Posterior cingulate gyrus (tissue), 11 donors: ENCODE data around the gene CST7.

Source experiments
- DNase-seq, 10 donors: peaks; one replicate each; pipeline versions ENCODE4 v3.0.0 to v3.0.0-alpha.2; 2020 to 2021; ENCODE audit warnings: mixed read lengths in 3 of 10
- intact Hi-C: fragments of 100-400 bp; cut with DNase I; formaldehyde crosslinking; loops from one replicate; pipeline ENCODE4 v1.15.1; 2023

CST7 gene

DNA sequence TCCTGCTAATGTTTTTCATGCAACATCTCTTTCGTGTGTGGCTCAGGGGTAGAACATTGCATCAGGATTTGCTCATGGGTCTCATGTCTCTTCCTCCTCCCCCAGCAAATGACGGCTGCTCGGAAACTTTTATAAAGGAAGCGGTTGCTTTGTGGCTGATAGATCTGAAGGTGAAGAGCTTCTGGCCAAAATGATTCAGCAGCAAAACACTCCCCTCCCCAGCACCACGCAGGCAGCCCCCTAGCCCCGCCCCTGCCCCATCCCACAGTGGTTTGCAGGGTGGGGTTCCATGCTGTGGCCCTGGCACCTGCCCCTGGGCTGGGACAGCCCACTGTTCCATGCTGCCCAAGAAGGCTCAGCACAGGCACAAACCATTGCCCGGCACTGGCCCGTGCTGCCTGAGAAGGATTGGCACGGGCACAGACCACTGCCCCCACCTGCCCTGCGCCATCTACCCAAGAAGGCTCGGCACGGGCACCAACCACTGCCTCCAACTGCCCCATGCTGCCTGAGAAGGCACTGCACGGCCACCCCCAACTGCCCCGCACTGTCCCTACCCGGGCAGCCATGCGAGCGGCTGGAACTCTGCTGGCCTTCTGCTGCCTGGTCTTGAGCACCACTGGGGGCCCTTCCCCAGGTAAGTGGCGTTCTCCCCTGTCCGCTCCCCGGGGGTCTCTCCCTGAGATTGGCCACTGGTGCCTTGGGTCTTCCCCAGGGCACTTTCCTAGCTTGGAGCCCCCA, at the start of gene CST7:
Gene CST7 (plus strand): TSS at position 331 of the 741 bp plus-strand sequence. CDS start 237 bp downstream, at position 568.
- intact Hi-C loops = no loop called here
- DNase-seq = no peak

GRCh38 chr20:24906806-24907205, 42.3 kb upstream of the CST7 start:
- no peak for DNase-seq
- intact Hi-C loops = no loop called here

DNA sequence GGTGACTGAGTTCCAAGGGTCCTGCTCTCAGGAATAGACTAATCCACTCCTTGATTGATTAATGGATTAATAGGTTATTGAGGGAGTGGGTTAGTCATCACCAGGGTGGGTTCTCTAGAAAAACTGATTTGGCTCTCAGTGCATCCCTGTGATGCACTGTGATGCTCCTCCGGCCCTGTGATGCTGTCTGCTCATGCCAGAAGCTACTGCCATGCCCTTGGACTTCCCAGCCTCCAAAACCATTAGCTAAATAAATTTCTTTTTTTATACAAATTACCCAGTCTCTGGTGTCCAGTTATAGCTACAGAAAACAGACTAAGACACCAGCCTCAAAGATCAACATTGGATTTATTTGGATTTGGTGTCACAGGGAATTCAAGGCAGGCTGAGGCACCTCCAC, 40.4 kb upstream of the CST7 start:
- DNase-seq = no peak
- intact Hi-C loops = no loop called here

- intact Hi-C loops = no loop called here
- peak in 1 of 10 donors; percentile 47 for DNase-seq
These were observed 39.8 kb upstream of the CST7 start for GRCh38 chr20:24909086-24909780.

DNA sequence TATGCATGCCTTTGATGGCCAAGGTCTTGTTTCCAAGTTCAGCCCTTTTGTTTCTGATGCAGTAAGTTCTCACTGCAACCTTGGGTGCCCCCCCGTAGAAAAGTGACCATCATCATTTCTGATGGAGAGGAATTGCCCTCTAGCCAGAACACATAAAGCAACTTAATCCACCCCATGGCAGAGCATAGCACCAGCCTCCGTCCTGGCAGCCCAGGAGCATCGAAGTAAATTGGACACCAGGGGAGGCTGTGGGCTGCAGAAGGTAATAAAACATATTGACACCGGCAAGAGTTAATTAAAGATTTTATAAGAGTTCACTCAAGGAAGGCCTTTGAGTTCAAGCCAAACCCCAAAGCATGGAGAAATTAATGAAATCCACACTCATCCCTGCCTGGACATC, 39.2 kb upstream of the CST7 start:
- intact Hi-C loops = no loop called here
- DNase-seq = no peak

GRCh38 chr20:24910461-24910860, 38.6 kb upstream of the CST7 start:
- intact Hi-C loops = no loop called here
- DNase-seq = peak in 1 of 10 donors; percentile 29

GRCh38 chr20:24911461-24911860, 37.6 kb upstream of the CST7 start:
- peak in 1 of 10 donors; percentile 30 for DNase-seq
- intact Hi-C loops = no loop called here

- intact Hi-C loops = no loop called here
- peak in 1 of 10 donors; percentile 33 for DNase-seq
These were observed 36.5 kb upstream of the CST7 start for GRCh38 chr20:24912397-24913075.

DNA sequence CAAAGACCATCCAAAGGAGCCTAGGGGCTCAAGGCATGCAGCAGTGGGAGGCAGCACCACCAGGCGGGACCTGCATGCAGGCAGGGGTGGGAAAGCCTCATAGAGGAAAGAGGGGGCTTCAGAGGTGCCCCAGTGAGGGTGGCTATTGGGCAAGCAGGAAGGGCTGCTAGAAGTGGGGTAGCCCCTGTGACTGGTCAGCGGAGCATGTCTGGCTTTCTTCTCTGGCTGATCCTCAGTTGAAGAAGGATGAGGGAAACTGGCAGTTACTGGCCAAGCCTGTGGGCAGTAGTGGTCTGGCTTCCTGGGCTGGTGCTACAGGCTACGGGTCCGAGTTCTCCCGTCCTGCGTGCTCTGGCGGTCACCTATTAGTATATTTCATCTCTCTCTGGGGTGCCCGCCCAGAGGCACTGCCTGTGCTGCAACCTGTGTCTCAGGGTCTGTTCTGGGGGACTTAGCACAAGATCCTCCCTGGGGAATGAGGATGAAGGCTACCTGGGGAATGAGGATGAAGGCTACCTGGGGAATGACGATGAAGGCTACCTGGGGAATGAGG, 35.9 kb upstream of the CST7 start:
- intact Hi-C loops = no loop called here
- DNase-seq = peak in 1 of 10 donors; percentile 27

DNA sequence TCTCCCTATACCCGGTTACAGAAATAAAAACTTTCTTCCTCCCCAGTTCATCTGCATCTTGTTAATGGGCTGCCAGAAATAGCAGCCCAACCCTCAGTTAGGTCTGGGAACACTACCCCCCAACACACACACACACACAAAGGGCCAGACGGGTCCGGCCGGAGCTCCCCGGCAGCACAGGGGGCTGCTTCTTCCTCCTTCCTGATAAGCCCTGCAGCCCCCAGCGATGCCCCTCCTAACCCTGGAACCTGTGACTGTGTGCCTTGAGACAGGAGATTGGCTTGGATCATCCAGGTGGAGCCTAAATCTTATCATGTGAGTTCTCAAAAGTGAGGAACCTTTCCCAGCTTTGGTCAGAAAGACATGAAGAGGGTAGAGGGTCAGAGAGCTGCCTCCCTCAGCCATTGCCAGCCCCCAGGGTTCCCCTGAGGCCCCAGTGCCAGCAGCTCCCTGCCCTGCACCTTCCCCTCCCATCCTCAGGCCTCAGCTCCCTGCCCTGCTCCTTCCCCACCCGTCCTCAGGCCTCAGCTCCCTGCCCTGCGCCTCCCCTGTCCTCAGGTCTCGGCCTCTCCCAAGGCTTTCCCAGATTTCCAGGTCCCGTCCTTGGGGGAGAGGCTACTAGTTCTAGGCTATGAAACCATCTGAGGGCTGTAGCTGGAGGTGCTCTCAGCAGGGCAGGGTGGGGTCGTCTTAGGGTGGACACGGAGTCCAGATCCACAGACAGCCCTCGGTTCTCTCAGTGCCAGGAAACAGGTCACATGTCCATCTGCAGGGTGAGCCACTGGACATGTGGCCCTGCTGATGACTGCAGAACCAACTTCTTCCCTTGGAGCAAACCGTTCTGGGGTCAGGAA, 34.5 kb upstream of the CST7 start:
- intact Hi-C loops = loop anchor here (5.0 kb wide), 1 partner anchor 612 kb away; no protein-coding TSS in a partner anchor

GRCh38 chr20:24915440-24915839, 33.6 kb upstream of the CST7 start:
- intact Hi-C loops = loop anchor here (5.0 kb wide), 1 partner anchor 613 kb away; no protein-coding TSS in a partner anchor
- DNase-seq = peak in 1 of 10 donors; percentile 43

More for the DNA sequence above, 34.5 kb upstream of the CST7 start:
- DNase-seq = peak in 1 of 10 donors; percentile 54

DNA sequence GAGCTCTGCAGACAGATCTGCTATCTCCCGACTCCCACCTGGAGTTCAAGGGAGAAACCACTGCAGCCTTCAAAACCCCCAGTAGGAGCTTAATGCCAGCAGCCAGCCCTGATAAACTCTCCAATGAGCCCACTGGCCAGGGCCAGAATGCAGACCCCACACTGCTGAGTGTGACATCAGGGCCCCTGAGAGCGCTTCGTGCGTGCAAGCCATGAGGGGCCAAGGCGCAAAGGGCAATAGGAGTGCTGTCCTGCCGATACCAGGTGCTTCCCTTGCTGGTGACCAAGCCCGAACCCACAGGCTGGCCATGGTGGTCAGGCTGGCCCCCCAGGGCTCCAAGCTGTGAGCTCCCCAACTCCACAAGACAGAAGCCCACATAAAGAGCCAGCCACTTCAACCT, 33.2 kb upstream of the CST7 start:
- DNase-seq = peak in 1 of 10 donors; percentile 49
- intact Hi-C loops = loop anchor here (5.0 kb wide), 1 partner anchor 614 kb away; no protein-coding TSS in a partner anchor

DNA sequence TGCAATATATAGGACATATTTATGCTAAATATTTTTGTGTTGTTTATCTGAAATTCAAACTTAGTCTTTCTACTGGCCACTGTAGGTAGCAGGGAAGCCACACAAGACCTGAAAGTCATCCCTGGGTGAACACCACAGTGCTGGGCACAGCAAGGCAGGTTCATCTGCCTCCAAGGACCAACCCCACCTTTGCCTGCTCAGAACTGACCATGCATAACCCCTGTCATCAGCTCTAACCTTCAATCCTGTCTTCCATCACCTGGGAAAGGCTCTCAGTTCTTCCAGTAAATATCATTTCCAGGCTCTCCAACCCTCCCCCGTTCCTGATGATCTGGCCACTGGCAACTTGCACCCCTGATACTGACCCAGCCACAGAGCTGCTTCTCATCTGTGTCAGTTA, 32.7 kb upstream of the CST7 start:
- intact Hi-C loops = loop anchor here (5.0 kb wide), 1 partner anchor 614 kb away; no protein-coding TSS in a partner anchor
- no peak for DNase-seq

DNA sequence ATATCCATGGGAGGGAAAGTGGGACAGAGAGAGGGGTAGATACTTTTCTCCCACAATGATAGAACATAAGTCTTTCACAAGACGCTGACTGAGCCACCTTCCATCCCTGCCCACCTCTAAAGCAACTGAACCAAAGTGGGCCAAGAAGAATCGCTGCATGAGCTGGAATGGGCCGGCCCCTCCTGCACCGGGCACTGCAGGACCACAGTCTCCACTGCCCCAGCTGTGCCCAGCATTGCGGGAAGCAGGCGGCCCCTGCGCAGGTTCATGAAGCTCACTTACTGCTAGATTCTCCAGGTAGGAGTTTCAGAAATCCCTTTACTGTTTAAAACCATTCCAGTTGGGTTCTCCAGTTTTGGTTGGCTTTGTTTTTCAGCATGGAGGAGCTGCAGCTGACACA, 32.0 kb upstream of the CST7 start:
- intact Hi-C loops = loop anchor here (5.0 kb wide), 1 partner anchor 615 kb away; no protein-coding TSS in a partner anchor
- peak in 1 of 10 donors; percentile 33 for DNase-seq

DNA sequence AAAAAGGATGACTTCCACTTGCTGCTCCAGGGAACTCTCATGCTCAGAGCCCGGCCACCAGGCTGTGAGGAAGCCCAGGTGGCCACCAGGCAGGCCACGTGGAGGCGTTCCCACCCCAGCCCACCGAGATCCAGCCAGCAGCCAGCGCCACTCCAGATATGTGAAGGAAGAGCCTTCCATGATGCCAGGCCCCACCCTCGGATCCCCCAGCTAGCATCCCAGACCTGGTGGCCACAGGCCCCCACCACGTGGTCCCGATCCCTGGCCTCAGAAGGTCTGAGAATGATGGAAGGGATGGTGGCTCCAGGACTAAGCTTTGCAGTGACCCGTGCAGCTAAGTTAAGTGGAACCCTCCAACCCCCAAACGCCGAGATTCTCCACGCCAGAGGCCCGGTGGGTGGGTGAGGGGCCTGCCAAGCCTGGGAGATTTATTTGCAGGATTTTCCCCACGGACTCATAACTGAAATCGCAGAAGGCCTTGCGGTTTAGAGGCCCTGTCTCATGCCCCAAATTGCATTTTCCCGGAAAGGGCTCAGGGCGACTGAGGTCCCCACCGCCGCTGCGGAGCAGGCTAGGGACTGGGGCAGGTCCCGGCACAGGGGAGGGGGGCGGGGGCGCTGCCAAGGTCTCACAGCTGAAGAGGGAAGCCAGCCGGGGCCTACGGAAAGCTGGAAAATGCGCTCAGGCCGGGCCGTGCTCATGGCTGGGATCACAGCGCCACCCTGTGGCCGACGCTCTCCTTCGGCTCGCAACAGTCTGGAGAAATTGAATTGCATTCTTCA, 31.1 kb upstream of the CST7 start:
- intact Hi-C loops = loop anchor here (1.0 to 5.0 kb wide), 3 partner anchors 616 to 981 kb away; no protein-coding TSS in a partner anchor
- peak; percentile 49 to 95 (median 78) for DNase-seq

GRCh38 chr20:24918579-24919566, 30.2 kb upstream of the CST7 start:
- intact Hi-C loops = loop anchor here (1.0 to 5.0 kb wide), 3 partner anchors 617 to 982 kb away; no protein-coding TSS in a partner anchor
- DNase-seq = peak in 1 of 10 donors; percentile 68

DNA sequence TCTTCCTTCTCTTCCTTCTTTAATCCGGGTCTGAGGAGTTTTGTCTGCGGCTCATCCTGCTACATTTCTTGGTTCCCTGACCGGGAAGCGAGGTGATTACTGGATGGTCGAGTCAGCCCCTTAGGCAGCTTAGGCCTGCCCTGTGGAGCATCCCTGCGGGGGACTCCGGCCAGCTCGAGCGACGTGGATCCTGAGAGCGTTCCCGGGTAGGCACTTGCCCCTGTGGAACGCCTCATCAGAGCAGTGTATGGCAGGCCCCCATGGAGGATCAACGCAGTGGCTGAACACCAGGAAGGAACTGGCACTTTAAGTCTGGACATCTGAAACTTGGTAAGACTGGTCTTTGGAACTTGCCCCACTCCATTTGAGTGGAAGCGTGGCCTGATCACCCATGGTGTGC, 29.4 kb upstream of the CST7 start:
- intact Hi-C loops = loop anchor here (2.0 to 5.0 kb wide), 2 partner anchors 617 to 759 kb away; no protein-coding TSS in a partner anchor
- DNase-seq = peak in 1 of 10 donors; percentile 41
